ENCODE measurements around the gene EVX2. TPM values are rescaled to one million over a fixed set of nuclear protein-coding genes. Genes with fewer than 3 reads are reported as not detected.

EVX2 gene
- total and polyA plus RNA-seq, 2 of the 4 experiments (the other 2 are of a cell fraction) = not detected

DNA sequence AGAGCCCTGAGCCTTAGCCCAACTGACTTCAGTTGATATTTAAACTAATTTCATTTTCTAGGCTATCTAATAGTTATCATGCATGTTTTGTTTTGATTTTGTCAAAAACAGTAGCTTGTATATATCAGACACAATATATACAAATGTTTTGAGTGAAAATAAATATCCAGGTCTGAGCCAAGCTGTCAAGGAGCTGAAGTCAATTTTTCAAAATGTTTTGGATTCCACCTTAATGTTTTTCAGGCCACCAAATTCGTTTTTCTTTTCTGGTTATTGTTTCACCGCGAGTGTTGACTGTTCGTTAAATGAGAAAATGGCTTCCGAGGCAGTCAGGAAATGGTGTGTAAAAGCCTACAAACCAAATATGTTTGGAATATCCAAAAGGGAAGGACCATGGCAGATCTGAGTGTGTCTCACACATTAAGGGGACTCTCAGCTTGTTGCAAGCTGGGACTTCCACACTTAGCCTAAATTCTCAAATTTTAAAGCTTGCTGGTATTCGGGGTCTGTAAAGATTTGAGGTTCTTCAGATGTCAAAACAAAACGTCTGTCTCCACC is 18.6 kb upstream of the EVX2 start:
- H3K4ac ChIP-seq (ENCODE audit: low read depth, low read length) = no peak overlapping the region
- H3K9me3 ChIP-seq (ENCODE audit: control insufficient read depth, insufficient read depth, low read length) = peaks cover 4% of the 10 kb centered on the region; the same call in 1 of the 2 replicates
- CTCF ChIA-PET = interaction anchor here (1.6 kb wide), 1 partner anchor 452 kb away, joined by 5 read pairs; no protein-coding TSS in a partner anchor
- peaks cover 97% of the 10 kb centered on the region for H3K27me3 ChIP-seq (ENCODE audit: control insufficient read depth, insufficient read depth, low read length)
- H3K14ac ChIP-seq (replicated peaks; ENCODE audit: low read depth, low read length) = no peak overlapping the region
- H2BK20ac ChIP-seq (ENCODE audit: low read depth, low read length) = no peak overlapping the region
- DNase-seq = no peak
- no peak for ATAC-seq (ENCODE audit: low read depth)
- no peak overlapping the region for H2AFZ ChIP-seq (replicated peaks; ENCODE audit: low read length, poor library complexity)
- no peak overlapping the region for H3K4me2 ChIP-seq (ENCODE audit: low read depth, low read length)
- BruUV-seq (replicated peaks) = no TSS peak
- no peak overlapping the region for H2AK5ac ChIP-seq (ENCODE audit: low read depth, low read length)
- intact Hi-C loops (cut with micrococcal nuclease) (no loop called here), dilution Hi-C loops (cut with HindIII; ENCODE audit: low sequenced_read_pairs, unreplicated experiment) (no loop called here), in situ Hi-C loops (cut with MboI; ENCODE audit: low sequenced_read_pairs) (no loop called here)
- H3K56ac ChIP-seq (ENCODE audit: extremely low read depth, insufficient read depth, low read length) = no peak overlapping the region
- no peak overlapping the region for H3K23ac ChIP-seq (ENCODE audit: low read depth, low read length)
- no peak overlapping the region for H2BK5ac ChIP-seq (ENCODE audit: low read depth, low read length, poor library complexity, severe bottlenecking)
- no peaks in the 10 kb centered on the region for H3K9me1 ChIP-seq (ENCODE audit: insufficient read depth, low read length)
- H3K4me3 ChIP-seq (ENCODE audit: insufficient read depth, low read depth, low read length) = no peak overlapping the region
- no peaks in the 10 kb centered on the region for H3K79me1 ChIP-seq (ENCODE audit: low read depth in 1 of 2, low read length in 2 of 2)
- no peaks in the 10 kb centered on the region for H3K4me1 ChIP-seq (ENCODE audit: control insufficient read depth, insufficient read depth, low read length)
- WGBS, 2 experiments (ENCODE audit: extremely low coverage in 2 of 2, insufficient read length in 1 of 2) = 0% methylated on average over 1 of the region's 7 CpGs; no CpG with 5 or more reads in 1 of the 2 experiments
- H3K9ac ChIP-seq (ENCODE audit: low read depth, low read length) = no peak overlapping the region
- no peak overlapping the region for H2AK9ac ChIP-seq (replicated peaks; ENCODE audit: low read depth, low read length, poor library complexity)
- H2BK120ac ChIP-seq (ENCODE audit: low read depth, low read length) = no peak overlapping the region
- TF ChIP-seq CEBPB (IDR thresholded peaks at IDR 0.05; ENCODE audit: low read depth, low read length) = no peak
- no peak for TF ChIP-seq NFE2L2 (IDR thresholded peaks at IDR 0.05; ENCODE audit: low read depth, low read length)
- no peak for TF ChIP-seq RAD21 (IDR thresholded peaks at IDR 0.05; ENCODE audit: low read length)
- TF ChIP-seq RFX5 (IDR thresholded peaks at IDR 0.05; ENCODE audit: low read depth, low read length) = no peak
- no peak for TF ChIP-seq SMC3 (IDR thresholded peaks at IDR 0.05; ENCODE audit: low read depth, low read length)
- TF ChIP-seq FOS (IDR thresholded peaks at IDR 0.05; ENCODE audit: low read depth, low read length) = no peak
- TF ChIP-seq BHLHE40 (IDR thresholded peaks at IDR 0.05; ENCODE audit: low read depth, low read length) = no peak
- no peak for TF ChIP-seq MAZ (IDR thresholded peaks at IDR 0.05; ENCODE audit: borderline replicate concordance, low read depth, low read length)
- TF ChIP-seq MXI1 (IDR thresholded peaks at IDR 0.05; ENCODE audit: borderline replicate concordance, low read depth, low read length) = no peak
- TF ChIP-seq MAFK (IDR thresholded peaks at IDR 0.05; ENCODE audit: low read depth, low read length) = no peak
- TF ChIP-seq, protein P1, sequence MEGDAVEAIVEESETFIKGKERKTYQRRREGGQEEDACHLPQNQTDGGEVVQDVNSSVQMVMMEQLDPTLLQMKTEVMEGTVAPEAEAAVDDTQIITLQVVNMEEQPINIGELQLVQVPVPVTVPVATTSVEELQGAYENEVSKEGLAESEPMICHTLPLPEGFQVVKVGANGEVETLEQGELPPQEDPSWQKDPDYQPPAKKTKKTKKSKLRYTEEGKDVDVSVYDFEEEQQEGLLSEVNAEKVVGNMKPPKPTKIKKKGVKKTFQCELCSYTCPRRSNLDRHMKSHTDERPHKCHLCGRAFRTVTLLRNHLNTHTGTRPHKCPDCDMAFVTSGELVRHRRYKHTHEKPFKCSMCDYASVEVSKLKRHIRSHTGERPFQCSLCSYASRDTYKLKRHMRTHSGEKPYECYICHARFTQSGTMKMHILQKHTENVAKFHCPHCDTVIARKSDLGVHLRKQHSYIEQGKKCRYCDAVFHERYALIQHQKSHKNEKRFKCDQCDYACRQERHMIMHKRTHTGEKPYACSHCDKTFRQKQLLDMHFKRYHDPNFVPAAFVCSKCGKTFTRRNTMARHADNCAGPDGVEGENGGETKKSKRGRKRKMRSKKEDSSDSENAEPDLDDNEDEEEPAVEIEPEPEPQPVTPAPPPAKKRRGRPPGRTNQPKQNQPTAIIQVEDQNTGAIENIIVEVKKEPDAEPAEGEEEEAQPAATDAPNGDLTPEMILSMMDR (conservative IDR thresholded peaks at IDR 0.05; ENCODE audit: low read depth, low read length) = no peak
- no peak for TF ChIP-seq USF2 (IDR thresholded peaks at IDR 0.05; ENCODE audit: low read depth, low read length)
- TF ChIP-seq CHD1 (IDR thresholded peaks at IDR 0.05; ENCODE audit: low read depth, low read length) = no peak
- TF ChIP-seq POLR2A (IDR thresholded peaks at IDR 0.05; ENCODE audit: low read depth, low read length) = no peak
- no peak for TF ChIP-seq RCOR1 (IDR thresholded peaks at IDR 0.05; ENCODE audit: insufficient replicate concordance, low read length)
- TF ChIP-seq, protein P2, sequence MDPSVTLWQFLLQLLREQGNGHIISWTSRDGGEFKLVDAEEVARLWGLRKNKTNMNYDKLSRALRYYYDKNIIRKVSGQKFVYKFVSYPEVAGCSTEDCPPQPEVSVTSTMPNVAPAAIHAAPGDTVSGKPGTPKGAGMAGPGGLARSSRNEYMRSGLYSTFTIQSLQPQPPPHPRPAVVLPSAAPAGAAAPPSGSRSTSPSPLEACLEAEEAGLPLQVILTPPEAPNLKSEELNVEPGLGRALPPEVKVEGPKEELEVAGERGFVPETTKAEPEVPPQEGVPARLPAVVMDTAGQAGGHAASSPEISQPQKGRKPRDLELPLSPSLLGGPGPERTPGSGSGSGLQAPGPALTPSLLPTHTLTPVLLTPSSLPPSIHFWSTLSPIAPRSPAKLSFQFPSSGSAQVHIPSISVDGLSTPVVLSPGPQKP (IDR thresholded peaks at IDR 0.05; ENCODE audit: borderline replicate concordance, low read depth, low read length) = no peak
- no peaks in the 10 kb centered on the region for H4K20me1 ChIP-seq (ENCODE audit: insufficient read depth, low read length)
- no peak overlapping the region for H2BK15ac ChIP-seq (ENCODE audit: low read depth, low read length)
- H4K5ac ChIP-seq (ENCODE audit: low read depth, low read length) = no peak overlapping the region
- H3K18ac ChIP-seq (ENCODE audit: low read depth, low read length) = no peak overlapping the region
- POLR2A ChIA-PET (ENCODE audit: unreplicated experiment) = no interaction called here
- H4K8ac ChIP-seq (ENCODE audit: low read depth in 2 of 2, low read length in 2 of 2) = no peak overlapping the region
- H4K91ac ChIP-seq (ENCODE audit: insufficient read depth, low read depth, low read length) = no peak overlapping the region
- H3K27ac ChIP-seq (ENCODE audit: insufficient read depth, low read length) = no peak overlapping the region
- no peaks in the 10 kb centered on the region for H3K36me3 ChIP-seq (ENCODE audit: control insufficient read depth, insufficient read depth, low read length)

Data from IMR-90 (cell line).